Caco-2 (cell line): Measurements from ENCODE around the gene GRB10. TPM values are rescaled to one million over a fixed set of nuclear protein-coding genes. Genes with fewer than 3 reads are reported as not detected.

ENCODE experiments used
- BruUV-seq: library from RNA; stranded (reverse); fragments of 400-500 nt; replicated peaks from 2 replicates; lab custom pipeline; 2021; lab: Mats Ljungman, UMichigan
- CTCF ChIA-PET: fragments of 300-600 bp; sonication (Branson Sonifier 250); formaldehyde crosslinking; loops from one replicate; lab custom pipeline; 2022; ENCODE audit warnings: antibody characterized with exemption; lab: Charles Lee
- POLR2A ChIA-PET: fragments of 300-600 bp; sonication (Branson Sonifier 250); formaldehyde crosslinking; loops from one replicate; lab custom pipeline; 2022; ENCODE audit warnings: antibody characterized with exemption; lab: Charles Lee
- DNase-seq, 2 experiments: peaks; one replicate each; pipeline versions ENCODE4 v3.0.0 to v3.0.0-alpha.2; 2020 to 2022
- H3K27me3 ChIP-seq: replicated peaks from 2 replicates; pipeline ENCODE4 v1.6.0; 2011; ENCODE audit warnings: low read length; ENCODE audit not compliant: control insufficient read depth, insufficient read depth
- H3K36me3 ChIP-seq: 2 replicates; pipeline ENCODE4 v1.5.1; 2011; ENCODE audit warnings: low read length; ENCODE audit not compliant: control insufficient read depth, insufficient read depth
- H3K4me1 ChIP-seq: fragments of 250-450 bp; sonication (Bioruptor Pico); 2 replicates; pipeline ENCODE4 v1.5.1; 2020; ENCODE audit warnings: mild to moderate bottlenecking
- H3K4me3 ChIP-seq: 2 replicates; pipeline ENCODE4 v1.5.1; 2011; ENCODE audit warnings: low read depth, mild to moderate bottlenecking, control low read depth, low read length
- H3K9me3 ChIP-seq: fragments of 250-450 bp; sonication (Bioruptor Pico); 2 replicates; pipeline ENCODE4 v1.5.1; 2020; ENCODE audit warnings: mild to moderate bottlenecking, moderate library complexity
- H3K27ac Mint-ChIP-seq: one replicate; pipeline ENCODE4 v1.8.0; 2022; ENCODE audit warnings: mixed read lengths; ENCODE audit not compliant: unreplicated experiment
- H3K27me3 Mint-ChIP-seq: one replicate; pipeline ENCODE4 v1.8.0; 2022; ENCODE audit warnings: mixed read lengths; ENCODE audit not compliant: insufficient read depth, unreplicated experiment
- H3K36me3 Mint-ChIP-seq: one replicate; pipeline ENCODE4 v1.8.0; 2022; ENCODE audit warnings: mild to moderate bottlenecking, mixed read lengths; ENCODE audit not compliant: insufficient read depth, unreplicated experiment
- H3K4me1 Mint-ChIP-seq: one replicate; pipeline ENCODE4 v1.8.0; 2022; ENCODE audit warnings: low read depth, mixed read lengths; ENCODE audit not compliant: unreplicated experiment
- H3K4me3 Mint-ChIP-seq: one replicate; pipeline ENCODE4 v1.8.0; 2022; ENCODE audit warnings: mild to moderate bottlenecking, moderate library complexity, mixed read lengths; ENCODE audit not compliant: unreplicated experiment
- H3K9me3 Mint-ChIP-seq: one replicate; pipeline ENCODE4 v1.8.0; 2022; ENCODE audit warnings: mixed read lengths; ENCODE audit not compliant: unreplicated experiment
- CTCF ChIP-seq, 2 experiments: fragments of 200-600 bp in 1 of 2; IDR thresholded peaks; 1 replicate in 1 of 2; 2 replicates in 1 of 2; pipeline versions ENCODE4 v1.5.1 to v1.8.0; 2011 to 2022; ENCODE audit warnings: antibody characterized with exemption in 1 of 2, control low read depth in 1 of 2, inconsistent platforms in 1 of 2, low read depth in 1 of 2, low read length in 1 of 2, mild to moderate bottlenecking in 1 of 2, moderate library complexity in 1 of 2; ENCODE audit not compliant: insufficient read depth in 1 of 2, severe bottlenecking in 1 of 2, unreplicated experiment in 1 of 2
- intact Hi-C: fragments of 100-400 bp; cut with micrococcal nuclease; formaldehyde crosslinking; loops from one replicate; pipeline ENCODE4 v1.10.0; 2022; ENCODE audit not compliant: unreplicated experiment
- total RNA-seq: library from RNA; stranded (reverse); gene quantifications from 2 replicates; pipeline ENCODE4 v1.2.3, GENCODE V29; 2022

The GRB10 gene
- total RNA-seq, 1 experiment from 2014 or later = 79.3 TPM

GRCh38 chr7:50728184-50728583 is 54.5 kb downstream of the GRB10 start:
- BruUV-seq = no TSS peak
- DNase-seq = no peak
- intact Hi-C loops = no loop called here
- no peak overlapping the region for H3K4me3 ChIP-seq
- POLR2A ChIA-PET = no interaction called here
- Mint-ChIP-seq H3K27me3 (no peaks in the 10 kb centered on the region), H3K36me3 (peaks cover 12% of the 10 kb centered on the region), H3K4me3 (no peak overlapping the region), H3K4me1 (peaks cover 12% of the 10 kb centered on the region), H3K27ac (no peak overlapping the region), H3K9me3 (no peaks in the 10 kb centered on the region)
- peaks cover 11% of the 10 kb centered on the region for H3K4me1 ChIP-seq
- no peak for TF ChIP-seq CTCF (IDR thresholded peaks at IDR 0.05; ENCODE audit: insufficient read depth in 1 of 2, low read depth in 1 of 2, low read length in 1 of 2, severe bottlenecking in 1 of 2, unreplicated experiment in 1 of 2)
- H3K36me3 ChIP-seq = no peaks in the 10 kb centered on the region; the same call in 1 of the 2 replicates
- no peaks in the 10 kb centered on the region for H3K27me3 ChIP-seq
- H3K9me3 ChIP-seq = no peaks in the 10 kb centered on the region
- CTCF ChIA-PET = no interaction called here

- H3K27me3 Mint-ChIP-seq = no peaks in the 10 kb centered on the region
- H3K4me3 Mint-ChIP-seq = no peak overlapping the region
- DNase-seq = no peak
- ChIA-PET CTCF (no interaction called here), POLR2A (no interaction called here)
- no TSS peak for BruUV-seq
- peaks cover 7% of the 10 kb centered on the region for H3K4me1 Mint-ChIP-seq
- Histone ChIP-seq H3K9me3 (no peaks in the 10 kb centered on the region), H3K27me3 (no peaks in the 10 kb centered on the region), H3K36me3 (no peaks in the 10 kb centered on the region; the same call in 1 of the 2 replicates), H3K4me3 (no peak overlapping the region), H3K4me1 (peaks cover 6% of the 10 kb centered on the region; the same call in 1 of the 2 replicates)
- no peak for TF ChIP-seq CTCF (IDR thresholded peaks at IDR 0.05; ENCODE audit: insufficient read depth in 1 of 2, low read depth in 1 of 2, low read length in 1 of 2, severe bottlenecking in 1 of 2, unreplicated experiment in 1 of 2)
- H3K9me3 Mint-ChIP-seq = no peaks in the 10 kb centered on the region
- H3K27ac Mint-ChIP-seq = no peak overlapping the region
- H3K36me3 Mint-ChIP-seq = peaks cover 12% of the 10 kb centered on the region
- intact Hi-C loops = no loop called here
Observed at GRCh38 chr7:50727711-50728110, 55.0 kb downstream of the GRB10 start.

- no TSS peak for BruUV-seq
- CTCF ChIA-PET = no interaction called here
- no peak for TF ChIP-seq CTCF (IDR thresholded peaks at IDR 0.05; ENCODE audit: insufficient read depth in 1 of 2, low read depth in 1 of 2, low read length in 1 of 2, severe bottlenecking in 1 of 2, unreplicated experiment in 1 of 2)
- Histone ChIP-seq H3K36me3 (no peaks in the 10 kb centered on the region; the same call in 1 of the 2 replicates), H3K27me3 (no peaks in the 10 kb centered on the region), H3K4me1 (peaks cover 6% of the 10 kb centered on the region; the same call in 1 of the 2 replicates), H3K9me3 (no peaks in the 10 kb centered on the region), H3K4me3 (no peak overlapping the region)
- POLR2A ChIA-PET = no interaction called here
- Mint-ChIP-seq H3K27me3 (no peaks in the 10 kb centered on the region), H3K4me3 (no peak overlapping the region), H3K9me3 (no peaks in the 10 kb centered on the region), H3K36me3 (peaks cover 13% of the 10 kb centered on the region), H3K4me1 (peaks cover 7% of the 10 kb centered on the region), H3K27ac (no peak overlapping the region)
- DNase-seq = no peak
- intact Hi-C loops = no loop called here
Observed at GRCh38 chr7:50727072-50727471, 55.6 kb downstream of the GRB10 start.
